Right lobe of liver (tissue), 4 donors: ENCODE measurements around the gene ZNF740.

Experiments
- POLR2A ChIP-seq: fragments of 450-650 bp; IDR thresholded peaks from one replicate; pipeline ENCODE4 v1.6.1; 2017; ENCODE audit warnings: antibody characterized with exemption, mild to moderate bottlenecking
- TF ChIP-seq, protein P1 (sequence below), 4 donors: fragments of 200-600 bp in 3 of 4; fragments of 450-650 bp in 1 of 4; IDR thresholded peaks; one replicate each; pipeline versions ENCODE4 v1.5.1 to v1.8.0; 2016 to 2022; ENCODE audit warnings: antibody characterized with exemption in 4 of 4, mild to moderate bottlenecking in 2 of 4
- donor health status: DM: no; HTN: no; CAD: no.
- donor health status: DM: no; HTN: no; CAD: no.
- donor health status: DM: no; HTN: yes; CAD: no.

DNA sequence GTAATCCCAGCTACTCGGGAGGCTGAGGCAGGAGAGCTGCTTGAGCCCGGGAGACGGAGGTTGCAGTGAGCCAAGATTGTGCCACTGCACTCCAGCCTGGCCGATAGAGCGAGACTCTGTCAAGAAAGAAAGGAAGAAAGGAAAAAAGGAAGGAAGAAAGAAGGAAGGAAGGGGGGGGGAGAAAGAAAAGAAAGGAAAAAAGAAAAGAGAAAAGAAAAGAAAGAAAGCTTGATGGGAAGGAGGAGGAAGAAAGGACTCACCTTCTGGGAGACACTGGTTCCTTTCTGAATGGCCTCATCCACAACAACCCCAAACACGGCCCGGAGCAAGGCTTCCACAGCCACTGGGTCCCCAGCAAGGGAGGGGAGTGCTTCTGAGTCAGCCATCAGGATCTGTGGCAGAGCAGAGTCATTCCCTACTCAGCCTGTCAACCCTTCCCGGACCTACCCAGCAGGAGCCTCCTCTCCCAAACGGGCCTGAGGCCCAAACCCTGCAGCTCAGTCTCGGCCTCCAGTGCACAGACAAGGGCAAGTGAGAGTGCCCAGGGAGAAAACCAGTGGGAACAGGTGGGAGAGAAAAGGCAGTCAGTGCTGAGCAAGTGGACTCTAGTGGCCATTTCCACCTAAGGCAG, 7.3 kb upstream of the ZNF740 start:
- TF ChIP-seq, protein P1, sequence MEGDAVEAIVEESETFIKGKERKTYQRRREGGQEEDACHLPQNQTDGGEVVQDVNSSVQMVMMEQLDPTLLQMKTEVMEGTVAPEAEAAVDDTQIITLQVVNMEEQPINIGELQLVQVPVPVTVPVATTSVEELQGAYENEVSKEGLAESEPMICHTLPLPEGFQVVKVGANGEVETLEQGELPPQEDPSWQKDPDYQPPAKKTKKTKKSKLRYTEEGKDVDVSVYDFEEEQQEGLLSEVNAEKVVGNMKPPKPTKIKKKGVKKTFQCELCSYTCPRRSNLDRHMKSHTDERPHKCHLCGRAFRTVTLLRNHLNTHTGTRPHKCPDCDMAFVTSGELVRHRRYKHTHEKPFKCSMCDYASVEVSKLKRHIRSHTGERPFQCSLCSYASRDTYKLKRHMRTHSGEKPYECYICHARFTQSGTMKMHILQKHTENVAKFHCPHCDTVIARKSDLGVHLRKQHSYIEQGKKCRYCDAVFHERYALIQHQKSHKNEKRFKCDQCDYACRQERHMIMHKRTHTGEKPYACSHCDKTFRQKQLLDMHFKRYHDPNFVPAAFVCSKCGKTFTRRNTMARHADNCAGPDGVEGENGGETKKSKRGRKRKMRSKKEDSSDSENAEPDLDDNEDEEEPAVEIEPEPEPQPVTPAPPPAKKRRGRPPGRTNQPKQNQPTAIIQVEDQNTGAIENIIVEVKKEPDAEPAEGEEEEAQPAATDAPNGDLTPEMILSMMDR (IDR thresholded peaks at IDR 0.05), result no peak
- no peak for TF ChIP-seq POLR2A
